Mesenchymal stem cell (in vitro differentiated cells and primary cell): ENCODE measurements around the gene TMPRSS12.
A peak's percentile ranks its signal among the peaks of the same experiment; 100 is the strongest.
"Not testable (repeated sequence)": the region's sequence is repeated elsewhere in the genome, so short reads cannot be mapped to it uniquely, and the experiment has no call there.

Source experiments
- DNase-seq: peaks from one replicate; pipeline ENCODE4 v3.0.0-alpha.2; 2013
- H2AFZ ChIP-seq: one replicate; pipeline ENCODE4 v1.6.1; 2013; ENCODE audit warnings: low read depth, mild to moderate bottlenecking, control low read depth, inconsistent platforms, low read length, moderate library complexity
- H2AK5ac ChIP-seq: 2 replicates; pipeline ENCODE4 v1.6.1; 2013; ENCODE audit warnings: low read length, moderate library complexity, mild to moderate bottlenecking, inconsistent platforms; ENCODE audit not compliant: severe bottlenecking
- H2BK120ac ChIP-seq: one replicate; pipeline ENCODE4 v1.6.1; 2013; ENCODE audit warnings: low read depth, mild to moderate bottlenecking, inconsistent platforms, low read length, moderate library complexity
- H2BK12ac ChIP-seq, 2 experiments: one replicate each; pipeline ENCODE4 v1.6.1; 2013; ENCODE audit warnings: inconsistent platforms in 2 of 2, low read length in 2 of 2, mild to moderate bottlenecking in 2 of 2, moderate library complexity in 2 of 2, control low read depth in 1 of 2
- H2BK15ac ChIP-seq: one replicate; pipeline ENCODE4 v1.6.1; 2013; ENCODE audit warnings: mild to moderate bottlenecking, low read depth, inconsistent platforms; ENCODE audit not compliant: poor library complexity, severe bottlenecking
- H2BK5ac ChIP-seq: 2 replicates; pipeline ENCODE4 v1.6.1; 2013; ENCODE audit warnings: low read depth, mild to moderate bottlenecking, low read length, control low read depth, inconsistent platforms; ENCODE audit not compliant: poor library complexity, severe bottlenecking
- H3K14ac ChIP-seq, 2 experiments: one replicate each; pipeline ENCODE4 v1.6.1; 2013; ENCODE audit warnings: inconsistent platforms in 2 of 2, low read length in 2 of 2, control low read depth in 1 of 2, mild to moderate bottlenecking in 1 of 2, moderate library complexity in 1 of 2
- H3K18ac ChIP-seq, 2 experiments: one replicate each; pipeline ENCODE4 v1.6.1; 2013; ENCODE audit warnings: inconsistent platforms in 2 of 2, low read length in 2 of 2, control low read depth in 1 of 2, low read depth in 1 of 2, mild to moderate bottlenecking in 1 of 2
- H3K23ac ChIP-seq, 2 experiments: one replicate each; pipeline ENCODE4 v1.6.1; 2013; ENCODE audit warnings: inconsistent platforms in 2 of 2, low read length in 2 of 2, mild to moderate bottlenecking in 2 of 2, moderate library complexity in 2 of 2, control low read depth in 1 of 2
- H3K27ac ChIP-seq: 2 replicates; pipeline ENCODE4 v1.5.1; 2013; ENCODE audit warnings: mild to moderate bottlenecking, moderate library complexity, low read length, control low read depth, inconsistent platforms; ENCODE audit not compliant: poor library complexity, severe bottlenecking
- H3K27me3 ChIP-seq, 2 experiments: 2 replicates each; pipeline versions ENCODE4 v1.6.1 to v1.7.0; 2013; ENCODE audit warnings: low read length in 2 of 2, mild to moderate bottlenecking in 2 of 2, moderate library complexity in 2 of 2, control low read depth in 1 of 2, inconsistent platforms in 1 of 2; ENCODE audit not compliant: control insufficient read depth in 1 of 2, insufficient read depth in 1 of 2
- H3K36me3 ChIP-seq, 2 experiments: 2 replicates each; pipeline versions ENCODE4 v1.6.1 to v1.7.0; 2013; ENCODE audit warnings: low read length in 2 of 2, control low read depth in 1 of 2, inconsistent platforms in 1 of 2, low read depth in 1 of 2, mild to moderate bottlenecking in 1 of 2; ENCODE audit not compliant: insufficient read depth in 2 of 2, control insufficient read depth in 1 of 2
- H3K4ac ChIP-seq, 2 experiments: one replicate each; pipeline ENCODE4 v1.6.1; 2013; ENCODE audit warnings: inconsistent platforms in 2 of 2, low read length in 2 of 2, mild to moderate bottlenecking in 2 of 2, moderate library complexity in 2 of 2, control low read depth in 1 of 2, low read depth in 1 of 2
- H3K4me1 ChIP-seq: 2 replicates; pipeline ENCODE4 v1.6.1; 2013; ENCODE audit warnings: low read depth, low read length, control low read depth; ENCODE audit not compliant: control insufficient read depth, insufficient read depth
- H3K4me2 ChIP-seq: 2 replicates; pipeline ENCODE4 v1.6.1; 2013; ENCODE audit warnings: low read length, mild to moderate bottlenecking, inconsistent platforms; ENCODE audit not compliant: poor library complexity, severe bottlenecking
- H3K4me3 ChIP-seq, 2 experiments: 2 replicates each; pipeline versions ENCODE4 v1.5.1 to v1.7.0; 2013; ENCODE audit warnings: low read length in 2 of 2, mild to moderate bottlenecking in 2 of 2, control low read depth in 1 of 2, low read depth in 1 of 2; ENCODE audit not compliant: insufficient read depth in 1 of 2
- H3K79me1 ChIP-seq: replicated peaks from 2 replicates; pipeline ENCODE4 v1.6.1; 2013; ENCODE audit warnings: mild to moderate bottlenecking, control low read depth, low read length, inconsistent platforms; ENCODE audit not compliant: poor library complexity, severe bottlenecking
- H3K9ac ChIP-seq: 2 replicates; pipeline ENCODE4 v1.7.0; 2013; ENCODE audit warnings: mild to moderate bottlenecking, low read length, moderate library complexity
- H3K9me3 ChIP-seq: 2 replicates; pipeline ENCODE4 v1.7.0; 2013; ENCODE audit warnings: mild to moderate bottlenecking, low read length; ENCODE audit not compliant: control insufficient read depth
- H4K8ac ChIP-seq: one replicate; pipeline ENCODE4 v1.6.1; 2013; ENCODE audit warnings: inconsistent platforms, mild to moderate bottlenecking, low read length, moderate library complexity
- H4K91ac ChIP-seq: one replicate; pipeline ENCODE4 v1.6.1; 2013; ENCODE audit warnings: mild to moderate bottlenecking, low read length, inconsistent platforms
- WGBS: methylation state at CpG from one replicate; pipeline ENCODE4 v1.1.7; 2013; ENCODE audit warnings: mixed read lengths; 5-methylcytosine and 5-hydroxymethylcytosine counted together

The TMPRSS12 gene

GRCh38 chr12:50926932-50927331 lies 84.2 kb downstream of the TMPRSS12 start:
- H3K4me2 ChIP-seq, H2AK5ac ChIP-seq: not testable (repeated sequence)

GRCh38 chr12:50927356-50927755 lies 84.6 kb downstream of the TMPRSS12 start:
- Histone ChIP-seq H3K27me3 (no peaks in the 10 kb centered on the region), H3K4ac (peak overlapping the region in 1 of 2 experiments; percentile 61), H3K4me3 (peak overlapping the region in 1 of 2 experiments; percentile 84), H2BK120ac (no peak overlapping the region), H3K27ac (no peak overlapping the region), H4K8ac (no peak overlapping the region), H3K18ac (no peak overlapping the region), H3K14ac (no peak overlapping the region), H3K4me1 (peaks cover 8% of the 10 kb centered on the region), H4K91ac (no peak overlapping the region), H2AK5ac (no peak overlapping the region), H3K9ac (peak overlapping the region; percentile 94), H2AFZ (no peak overlapping the region), H3K9me3 (no peaks in the 10 kb centered on the region), H2BK5ac (no peak overlapping the region), H2BK15ac (no peak overlapping the region), H3K23ac (no peak overlapping the region), H3K36me3 (peaks cover 0 to 23% of the 10 kb centered on the region in 2 experiments), H3K79me1 (no peaks in the 10 kb centered on the region), H3K4me2 (no peak overlapping the region), H2BK12ac (no peak overlapping the region)
- no peak for DNase-seq
- WGBS = 86% methylated on average over 2 of the region's 2 CpGs

More at GRCh38 chr12:50926932-50927331, 84.2 kb downstream of the TMPRSS12 start:
- H2AFZ ChIP-seq, H3K27ac ChIP-seq, H2BK120ac ChIP-seq, H2BK12ac ChIP-seq, H3K4me1 ChIP-seq, H3K9me3 ChIP-seq, H3K18ac ChIP-seq, DNase-seq, H3K23ac ChIP-seq, H3K14ac ChIP-seq, H4K91ac ChIP-seq, H3K79me1 ChIP-seq, H3K27me3 ChIP-seq, H4K8ac ChIP-seq, H2BK5ac ChIP-seq, H2BK15ac ChIP-seq: not testable (repeated sequence)
- 67% methylated on average over 1 of the region's 3 CpGs for WGBS
- H3K9ac ChIP-seq = peak overlapping the region; percentile 94
- peaks cover 0 to 19% of the 10 kb centered on the region in 2 experiments for H3K36me3 ChIP-seq
- peak overlapping the region in 1 of 2 experiments; percentile 61 for H3K4ac ChIP-seq
- peak overlapping the region in 1 of 2 experiments; percentile 84 for H3K4me3 ChIP-seq

- H3K14ac ChIP-seq = no peak overlapping the region
- H2AK5ac ChIP-seq = no peak overlapping the region
- peak overlapping the region in 1 of 2 experiments; percentile 84 for H3K4me3 ChIP-seq
- WGBS = 92% methylated on average over 6 of the region's 6 CpGs
- peak overlapping the region; percentile 33 to 71 for H3K18ac ChIP-seq
- no peak overlapping the region for H2BK120ac ChIP-seq
- H3K9me3 ChIP-seq = no peaks in the 10 kb centered on the region
- H3K79me1 ChIP-seq = no peaks in the 10 kb centered on the region
- peak overlapping the region in 1 of 2 experiments; percentile 17 for H3K4ac ChIP-seq
- H3K23ac ChIP-seq = no peak overlapping the region
- H3K36me3 ChIP-seq = peaks cover 0 to 24% of the 10 kb centered on the region in 2 experiments
- peak overlapping the region; percentile 94 for H3K9ac ChIP-seq
- H3K27me3 ChIP-seq = no peaks in the 10 kb centered on the region
- H2AFZ ChIP-seq = no peak overlapping the region
- no peak overlapping the region for H3K4me2 ChIP-seq
- H2BK15ac ChIP-seq = no peak overlapping the region
- no peak overlapping the region for H3K27ac ChIP-seq
- no peak overlapping the region for H4K8ac ChIP-seq
- H2BK5ac ChIP-seq = no peak overlapping the region
- DNase-seq = no peak
- peaks cover 8% of the 10 kb centered on the region for H3K4me1 ChIP-seq
- H2BK12ac ChIP-seq = peak overlapping the region in 1 of 2 experiments; percentile 45
- H4K91ac ChIP-seq = no peak overlapping the region
Measured at GRCh38 chr12:50927766-50928224, 85.1 kb downstream of the TMPRSS12 start.

GRCh38 chr12:50928392-50928791 lies 85.7 kb downstream of the TMPRSS12 start:
- 57% methylated on average over 3 of the region's 3 CpGs for WGBS
- H3K4me2 ChIP-seq = no peak overlapping the region

More at GRCh38 chr12:50928392-50928791, 85.7 kb downstream of the TMPRSS12 start:
- H3K9ac ChIP-seq = peak overlapping the region; percentile 94
- no peak overlapping the region for H2BK5ac ChIP-seq
- H3K27ac ChIP-seq = no peak overlapping the region
- no peaks in the 10 kb centered on the region for H3K79me1 ChIP-seq
- DNase-seq = no peak
- no peaks in the 10 kb centered on the region for H3K27me3 ChIP-seq
- no peak overlapping the region for H3K14ac ChIP-seq
- peaks cover 0 to 24% of the 10 kb centered on the region in 2 experiments for H3K36me3 ChIP-seq
- no peak overlapping the region for H2BK12ac ChIP-seq
- H2AFZ ChIP-seq = no peak overlapping the region
- peak overlapping the region in 1 of 2 experiments; percentile 34 for H3K23ac ChIP-seq
- peak overlapping the region; percentile 33 to 54 for H3K18ac ChIP-seq
- H3K4ac ChIP-seq = peak overlapping the region in 1 of 2 experiments; percentile 17
- H4K8ac ChIP-seq = peak overlapping the region; percentile 35
- H3K9me3 ChIP-seq = no peaks in the 10 kb centered on the region
- no peak overlapping the region for H2AK5ac ChIP-seq
- no peak overlapping the region for H2BK120ac ChIP-seq
- peaks cover 8% of the 10 kb centered on the region for H3K4me1 ChIP-seq
- H3K4me3 ChIP-seq = peak overlapping the region in 1 of 2 experiments; percentile 84
- no peak overlapping the region for H2BK15ac ChIP-seq
- H4K91ac ChIP-seq = no peak overlapping the region
